HG03066 (cell line): Measurements from ENCODE around the gene IGF2.

Experiments used
- ATAC-seq: cut with Tn5 transposase; IDR thresholded peaks from one replicate; pipeline ENCODE4 v1.9.1; 2021; ENCODE audit warnings: low read depth; ENCODE audit not compliant: unreplicated experiment

IGF2 gene

GRCh38 chr11:2155511-2155910 lies 16.3 kb upstream of the IGF2 start:
- ATAC-seq, result no peak

- ATAC-seq, result no peak
These were observed 15.7 kb upstream of the IGF2 start for GRCh38 chr11:2154889-2155288.

- no peak for ATAC-seq
These were observed 15.0 kb upstream of the IGF2 start for GRCh38 chr11:2154195-2154585.

GRCh38 chr11:2153581-2154194 lies 14.5 kb upstream of the IGF2 start:
- no peak for ATAC-seq

GRCh38 chr11:2151500-2152257 lies 12.5 kb upstream of the IGF2 start:
- ATAC-seq, result no peak

GRCh38 chr11:2149864-2150847 lies 11.0 kb upstream of the IGF2 start:
- no peak for ATAC-seq

GRCh38 chr11:2149460-2149859 lies 10.3 kb upstream of the IGF2 start:
- ATAC-seq, result no peak

- no peak for ATAC-seq
These were observed 9.4 kb upstream of the IGF2 start for GRCh38 chr11:2148595-2148994.

- ATAC-seq, result no peak
These were observed 8.2 kb upstream of the IGF2 start for GRCh38 chr11:2147391-2147790.

GRCh38 chr11:2146051-2146450 lies 6.9 kb upstream of the IGF2 start:
- no peak for ATAC-seq

- no peak for ATAC-seq
These were observed 5.5 kb upstream of the IGF2 start for GRCh38 chr11:2144544-2145248.

- ATAC-seq, result no peak
These were observed 4.8 kb upstream of the IGF2 start for GRCh38 chr11:2143799-2144543.

GRCh38 chr11:2143477-2143798 lies 4.2 kb upstream of the IGF2 start:
- ATAC-seq, result no peak

GRCh38 chr11:2142762-2143202 lies 3.6 kb upstream of the IGF2 start:
- no peak for ATAC-seq

- ATAC-seq, result no peak
These were observed 3.1 kb upstream of the IGF2 start for GRCh38 chr11:2142300-2142759.

- no peak for ATAC-seq
These were observed 1.5 kb upstream of the IGF2 start for GRCh38 chr11:2140411-2141400.

GRCh38 chr11:2139621-2140337 lies 590 bp upstream of the IGF2 start:
- ATAC-seq, result no peak
